Measurements from ENCODE around the gene SAMD1.
"Not testable (repeated sequence)": the region's sequence is repeated elsewhere in the genome, so short reads cannot be mapped to it uniquely, and the experiment has no call there.

DNA sequence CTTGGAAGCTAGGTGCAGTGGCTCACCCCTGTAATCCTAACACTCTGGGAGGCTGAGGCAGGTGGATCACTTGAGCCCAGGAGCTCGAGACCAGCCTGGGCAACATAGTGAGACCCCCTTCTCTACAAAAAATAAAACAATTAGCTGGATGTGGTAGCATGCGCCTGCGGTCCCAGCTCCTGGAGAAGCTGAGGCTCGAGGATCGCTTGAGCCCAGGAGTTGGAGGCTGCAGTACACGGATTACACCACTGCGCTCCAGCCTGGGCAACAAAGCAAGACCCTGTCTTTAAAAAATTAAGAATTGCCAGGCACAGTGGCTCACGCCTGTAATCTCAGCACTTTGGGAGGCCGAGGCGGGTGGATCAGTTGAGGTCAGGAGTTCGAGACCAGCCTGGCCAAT, 39.6 kb downstream of the SAMD1 start:
- TF ChIP-seq, protein P1, sequence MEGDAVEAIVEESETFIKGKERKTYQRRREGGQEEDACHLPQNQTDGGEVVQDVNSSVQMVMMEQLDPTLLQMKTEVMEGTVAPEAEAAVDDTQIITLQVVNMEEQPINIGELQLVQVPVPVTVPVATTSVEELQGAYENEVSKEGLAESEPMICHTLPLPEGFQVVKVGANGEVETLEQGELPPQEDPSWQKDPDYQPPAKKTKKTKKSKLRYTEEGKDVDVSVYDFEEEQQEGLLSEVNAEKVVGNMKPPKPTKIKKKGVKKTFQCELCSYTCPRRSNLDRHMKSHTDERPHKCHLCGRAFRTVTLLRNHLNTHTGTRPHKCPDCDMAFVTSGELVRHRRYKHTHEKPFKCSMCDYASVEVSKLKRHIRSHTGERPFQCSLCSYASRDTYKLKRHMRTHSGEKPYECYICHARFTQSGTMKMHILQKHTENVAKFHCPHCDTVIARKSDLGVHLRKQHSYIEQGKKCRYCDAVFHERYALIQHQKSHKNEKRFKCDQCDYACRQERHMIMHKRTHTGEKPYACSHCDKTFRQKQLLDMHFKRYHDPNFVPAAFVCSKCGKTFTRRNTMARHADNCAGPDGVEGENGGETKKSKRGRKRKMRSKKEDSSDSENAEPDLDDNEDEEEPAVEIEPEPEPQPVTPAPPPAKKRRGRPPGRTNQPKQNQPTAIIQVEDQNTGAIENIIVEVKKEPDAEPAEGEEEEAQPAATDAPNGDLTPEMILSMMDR (IDR thresholded peaks at IDR 0.05) = not testable (repeated sequence)
- TF ChIP-seq POLR2A, POLR2AphosphoS5 (IDR thresholded peaks at IDR 0.05): not testable (repeated sequence)

Measured in breast epithelium (tissue), 3 donors.